HK-2 (cell line): ENCODE data around the gene PAK5.

Experiments used
- DNase-seq: peaks from one replicate; pipeline ENCODE4 v3.0.0-alpha.2; 2018; ENCODE audit not compliant: unreplicated experiment

The PAK5 gene

GRCh38 chr20:9493803-9494202, 345.1 kb downstream of the PAK5 start:
- DNase-seq, result no peak

DNA sequence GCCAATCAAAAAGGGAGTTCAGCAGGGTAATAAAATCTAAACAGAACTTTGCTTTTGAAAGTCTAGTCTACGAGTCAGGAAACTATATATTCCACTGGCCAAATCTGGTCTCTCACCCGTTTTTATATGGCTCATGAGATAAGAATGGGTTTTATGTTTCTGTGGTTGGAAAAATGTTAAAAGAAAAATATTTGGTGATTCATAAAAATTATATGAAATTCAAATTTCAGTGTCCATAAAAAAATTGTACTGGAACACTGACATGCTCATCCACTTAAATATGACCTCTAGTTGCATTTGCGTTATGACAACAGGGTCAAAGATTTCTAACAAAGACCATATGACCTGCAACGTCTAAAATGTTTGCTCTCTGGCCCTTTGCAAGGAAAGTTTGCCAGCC, 346.8 kb downstream of the PAK5 start:
- no peak for DNase-seq

- DNase-seq, result no peak
These were observed 347.6 kb downstream of the PAK5 start for GRCh38 chr20:9491324-9491723.

DNA sequence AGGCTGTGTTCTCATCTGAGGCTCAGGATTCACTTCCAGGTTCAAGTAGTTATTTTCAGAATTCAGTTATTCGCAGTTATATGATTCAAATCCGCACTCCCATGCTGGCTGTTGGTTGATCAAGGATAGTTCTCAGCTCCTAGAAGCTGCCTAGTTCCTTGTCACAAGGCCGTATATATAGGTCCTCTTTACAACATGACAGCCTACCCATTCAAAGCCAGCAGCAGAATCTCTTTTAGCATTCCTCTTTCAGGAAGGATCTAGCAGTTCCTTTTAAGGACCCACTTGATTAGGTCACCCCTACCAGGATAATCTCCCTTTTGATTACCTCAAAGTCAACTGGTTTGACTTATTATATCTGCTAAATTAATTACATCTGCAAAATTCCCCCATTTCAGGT, 348.2 kb downstream of the PAK5 start:
- DNase-seq, result no peak

DNA sequence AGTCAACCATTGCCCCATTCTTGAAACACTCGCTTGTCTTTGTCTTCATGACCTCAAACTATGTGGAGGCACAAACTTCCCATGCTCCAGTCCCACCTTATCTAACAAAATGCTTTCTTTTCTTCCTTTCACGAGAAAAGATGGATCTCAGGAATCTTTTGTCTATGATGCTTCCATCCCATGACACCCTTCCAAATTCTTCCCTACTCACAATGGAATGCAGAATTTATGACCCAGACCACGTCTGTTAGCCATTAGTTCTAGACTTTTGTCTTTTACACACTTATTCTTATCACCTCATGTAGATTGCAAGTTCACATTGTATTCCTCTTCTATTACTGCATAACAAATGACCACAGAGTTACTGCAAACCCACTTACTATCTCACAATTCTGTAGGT, 348.7 kb downstream of the PAK5 start:
- DNase-seq, result no peak

DNA sequence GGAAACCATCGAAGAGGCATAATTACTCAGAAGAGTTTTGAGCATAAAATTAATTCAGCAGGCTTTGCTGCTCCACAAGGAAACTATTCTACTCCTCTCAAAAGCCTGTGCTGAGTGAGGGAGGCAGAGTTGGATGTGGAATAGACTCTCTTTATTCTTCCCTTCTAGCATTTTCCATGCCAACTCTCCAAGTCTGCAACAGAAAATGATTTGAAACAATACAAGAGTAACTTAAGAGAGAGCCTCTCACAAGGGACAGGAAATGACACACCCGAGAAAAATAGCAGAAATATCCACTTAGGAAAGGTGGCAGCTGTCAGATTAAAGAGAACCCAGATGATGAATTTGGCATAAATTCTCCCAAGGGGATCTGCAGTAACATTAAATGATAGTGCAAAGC, 350.8 kb downstream of the PAK5 start:
- no peak for DNase-seq
